Measurements from ENCODE around the gene NT5E.

Gene NT5E

DNA sequence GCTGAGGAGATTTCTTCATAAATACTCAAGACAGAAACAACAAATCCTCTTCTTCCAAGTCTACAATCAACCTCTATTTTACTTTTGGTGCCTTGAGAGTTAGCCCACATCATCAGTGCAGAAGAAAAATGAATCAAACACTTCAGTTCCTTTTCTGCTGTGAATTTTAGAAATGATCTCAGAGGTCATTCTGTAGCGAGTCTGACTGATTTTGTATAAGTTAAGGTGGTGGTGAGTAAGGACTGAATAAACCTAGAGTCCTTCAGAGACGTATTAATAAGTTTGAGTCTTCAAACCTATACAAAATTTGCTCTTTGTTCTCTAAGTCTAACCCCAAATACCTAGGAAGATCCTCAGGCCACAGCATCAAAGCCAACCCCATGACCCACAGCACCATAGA lies 33.1 kb upstream of the NT5E start:
- ATAC-seq, result peak; percentile 51
- DNase-seq (ENCODE audit: low spot score in 2 of 2), result no peak
- Mint-ChIP-seq H3K4me1 (peaks cover 17% of the 10 kb centered on the region), H3K9me3 (no peaks in the 10 kb centered on the region), H3K36me3 (no peaks in the 10 kb centered on the region), H3K4me3 (peak overlapping the region; percentile 4), H3K27ac (no peak overlapping the region)

DNA sequence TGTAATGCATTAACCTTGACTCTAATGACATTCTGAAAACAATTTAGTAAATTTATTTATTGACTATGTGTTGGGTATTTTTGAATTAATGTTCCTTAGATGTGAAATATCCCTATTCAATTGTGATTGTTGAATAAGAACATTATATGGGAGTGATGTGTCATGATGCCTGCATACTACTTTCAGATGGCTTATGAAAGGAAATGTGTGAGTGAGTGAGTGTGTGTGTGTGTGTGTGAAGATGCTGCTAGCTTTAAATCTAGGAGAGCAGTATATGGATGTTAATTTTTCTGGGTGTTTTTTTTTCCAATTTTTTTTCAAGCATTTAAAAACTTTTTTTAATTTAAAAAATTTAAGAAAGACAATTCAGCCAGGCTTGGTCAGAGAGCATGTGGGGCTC lies 32.5 kb upstream of the NT5E start:
- H3K9me3 Mint-ChIP-seq, result no peaks in the 10 kb centered on the region
- H3K4me1 Mint-ChIP-seq, result peaks cover 20% of the 10 kb centered on the region
- H3K27ac Mint-ChIP-seq, result no peak overlapping the region
- no peak for ATAC-seq
- DNase-seq (ENCODE audit: low spot score in 2 of 2), result no peak
- no peak overlapping the region for H3K4me3 Mint-ChIP-seq
- H3K36me3 Mint-ChIP-seq, result no peaks in the 10 kb centered on the region

DNA sequence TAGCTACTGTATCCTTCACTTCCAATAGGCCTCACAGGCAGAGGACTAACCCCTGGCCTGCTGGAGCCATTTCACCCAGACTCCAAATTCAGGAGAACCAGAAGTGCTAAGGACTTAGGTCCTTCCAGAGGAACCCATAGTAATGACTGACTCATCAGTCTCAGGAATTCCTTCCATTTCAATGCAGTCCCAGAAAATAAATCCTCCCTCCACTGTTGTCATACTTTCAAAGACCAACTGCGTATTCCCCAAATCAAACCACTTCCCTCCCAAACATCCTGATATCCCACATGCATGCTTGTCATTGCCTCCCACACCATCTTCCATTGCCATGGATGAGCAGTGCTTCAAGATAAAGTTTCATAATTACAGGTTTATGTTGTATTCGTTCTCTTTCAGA lies 31.8 kb upstream of the NT5E start:
- ATAC-seq (no peak), DNase-seq (ENCODE audit: low spot score in 2 of 2) (no peak)
- Mint-ChIP-seq H3K4me1 (peaks cover 21% of the 10 kb centered on the region), H3K4me3 (no peak overlapping the region), H3K36me3 (no peaks in the 10 kb centered on the region), H3K27ac (no peak overlapping the region), H3K9me3 (no peaks in the 10 kb centered on the region)

DNA sequence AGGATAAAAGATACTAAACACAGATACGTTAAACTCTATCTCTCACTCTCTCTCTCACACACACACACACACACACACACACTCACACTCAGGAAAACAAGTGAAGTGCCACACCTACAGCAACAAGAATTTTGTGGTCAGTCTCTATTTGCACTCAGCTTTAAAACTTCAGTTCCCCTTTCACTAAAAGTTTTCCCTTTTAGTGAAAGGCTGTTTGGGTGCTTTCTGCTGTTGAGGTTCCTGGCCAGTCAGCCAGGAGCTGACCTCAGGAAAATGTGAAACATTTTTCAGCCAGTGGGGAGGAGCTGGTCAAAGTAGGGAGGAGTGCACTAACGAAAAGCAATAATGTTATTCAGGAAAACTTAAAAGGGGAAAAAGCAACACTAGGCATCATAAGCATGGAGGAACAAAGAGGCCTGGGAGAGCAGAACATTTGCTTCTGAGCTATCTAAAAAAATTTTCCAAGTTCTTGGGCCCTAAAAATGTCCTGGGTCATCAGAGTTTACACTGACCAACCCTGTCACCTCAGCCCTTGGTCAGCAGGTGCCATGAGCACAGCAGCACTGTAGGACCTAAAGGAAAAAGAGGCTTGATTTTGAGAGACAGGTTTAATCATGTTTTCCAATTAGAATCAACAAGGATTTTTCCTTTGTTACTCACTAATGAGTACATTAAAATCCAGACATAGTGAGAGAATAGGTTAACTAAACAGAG lies 30.7 kb upstream of the NT5E start:
- no peaks in the 10 kb centered on the region for H3K36me3 Mint-ChIP-seq
- peak overlapping the region; percentile 48 for H3K27ac Mint-ChIP-seq

DNA sequence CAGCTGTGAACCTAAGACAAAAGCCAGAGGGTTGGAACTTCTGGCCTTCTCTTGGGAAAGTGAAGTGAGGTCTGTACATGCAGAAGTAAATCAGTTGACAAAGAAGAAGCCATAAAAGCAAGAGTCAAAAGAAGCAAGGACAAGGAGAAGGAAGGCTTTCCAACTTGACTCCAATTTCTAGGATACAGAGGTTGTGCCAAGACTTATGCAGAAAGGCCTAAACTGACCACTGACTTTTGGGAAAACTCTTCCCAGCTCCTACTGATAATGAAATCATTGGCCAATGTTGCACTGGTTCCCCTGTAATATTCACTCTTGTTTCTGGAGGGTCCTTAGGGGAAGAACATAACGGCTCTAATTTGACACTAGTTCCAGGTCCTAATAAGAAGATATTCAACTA lies 29.3 kb upstream of the NT5E start:
- DNase-seq (ENCODE audit: low spot score in 2 of 2) (no peak), ATAC-seq (no peak)
- H3K36me3 Mint-ChIP-seq, result no peaks in the 10 kb centered on the region
- no peak overlapping the region for H3K27ac Mint-ChIP-seq
- no peak overlapping the region for H3K4me3 Mint-ChIP-seq
- peaks cover 7% of the 10 kb centered on the region for H3K9me3 Mint-ChIP-seq
- H3K4me1 Mint-ChIP-seq, result peaks cover 21% of the 10 kb centered on the region

More for the DNA sequence above, 30.7 kb upstream of the NT5E start:
- DNase-seq (ENCODE audit: low spot score in 2 of 2), result no peak
- Mint-ChIP-seq H3K4me1 (peaks cover 21% of the 10 kb centered on the region), H3K4me3 (no peak overlapping the region), H3K9me3 (no peaks in the 10 kb centered on the region)
- no peak for ATAC-seq

DNA sequence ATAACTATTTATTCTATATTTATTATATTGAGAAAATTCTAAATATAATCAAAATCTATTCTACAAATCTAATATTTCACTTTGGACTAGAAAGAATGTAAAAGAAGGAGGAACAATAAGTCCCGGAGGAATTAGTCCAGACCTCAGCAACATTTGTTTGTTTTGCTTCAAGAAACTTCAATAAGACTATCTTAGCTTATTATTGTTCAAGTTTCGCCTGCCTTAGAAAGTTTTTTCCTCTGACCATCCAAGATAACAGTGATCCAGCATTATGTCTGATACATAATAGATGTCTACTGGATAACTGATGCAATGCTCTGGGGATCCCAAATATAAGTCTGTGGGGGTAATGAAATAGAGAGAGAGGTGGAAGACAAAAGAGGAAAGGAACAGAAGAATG lies 28.7 kb upstream of the NT5E start:
- peaks cover 18% of the 10 kb centered on the region for H3K4me1 Mint-ChIP-seq

DNA sequence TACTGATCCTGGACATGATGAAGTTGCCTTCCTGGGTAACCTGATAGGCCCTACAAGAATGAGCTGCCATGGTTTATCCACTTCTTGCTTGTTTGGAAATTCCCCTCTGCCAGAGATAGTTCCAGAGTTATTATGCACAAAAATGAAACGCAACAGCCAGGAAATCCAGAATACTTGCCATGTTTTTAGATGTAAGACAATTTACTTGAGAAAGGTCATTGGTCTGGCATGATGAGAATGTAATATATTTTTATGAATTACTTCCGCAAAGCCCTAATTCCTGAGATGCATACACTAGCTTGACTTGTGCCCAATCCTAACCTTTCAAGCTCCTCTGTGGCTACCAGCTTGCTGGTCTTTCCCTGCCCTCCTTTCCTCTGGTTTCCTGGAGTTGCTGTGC lies 27.9 kb upstream of the NT5E start:
- Mint-ChIP-seq H3K9me3 (peaks cover 11% of the 10 kb centered on the region), H3K4me3 (no peak overlapping the region), H3K36me3 (no peaks in the 10 kb centered on the region), H3K4me1 (peaks cover 10% of the 10 kb centered on the region), H3K27ac (no peak overlapping the region)
- DNase-seq (ENCODE audit: low spot score in 2 of 2) (no peak), ATAC-seq (no peak)

More for the DNA sequence above, 28.7 kb upstream of the NT5E start:
- H3K27ac Mint-ChIP-seq, result no peak overlapping the region
- ATAC-seq, result no peak
- peaks cover 11% of the 10 kb centered on the region for H3K9me3 Mint-ChIP-seq
- no peak overlapping the region for H3K4me3 Mint-ChIP-seq
- DNase-seq (ENCODE audit: low spot score in 2 of 2), result no peak
- H3K36me3 Mint-ChIP-seq, result no peaks in the 10 kb centered on the region

DNA sequence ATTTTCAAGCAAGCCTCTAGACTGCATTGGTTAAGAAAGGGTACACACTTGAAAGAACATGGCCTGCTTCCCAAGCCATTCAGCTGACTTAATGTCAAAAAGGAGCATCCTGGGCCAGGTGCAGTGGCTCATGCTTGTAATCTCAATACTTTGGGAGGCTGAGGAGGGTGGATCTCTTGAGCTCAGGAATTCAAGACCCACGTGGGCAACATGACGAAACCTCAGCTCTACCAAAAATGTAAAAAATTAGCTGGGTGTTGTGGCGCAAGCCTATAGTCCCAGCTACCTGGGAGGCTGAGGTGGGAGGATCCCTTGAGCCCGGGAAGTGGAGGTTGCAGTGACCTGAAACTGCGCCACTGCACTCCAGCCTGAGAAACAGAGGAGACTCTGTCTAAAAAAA lies 26.9 kb upstream of the NT5E start:
- no peaks in the 10 kb centered on the region for H3K36me3 Mint-ChIP-seq
- H3K27ac Mint-ChIP-seq, result no peak overlapping the region

DNA sequence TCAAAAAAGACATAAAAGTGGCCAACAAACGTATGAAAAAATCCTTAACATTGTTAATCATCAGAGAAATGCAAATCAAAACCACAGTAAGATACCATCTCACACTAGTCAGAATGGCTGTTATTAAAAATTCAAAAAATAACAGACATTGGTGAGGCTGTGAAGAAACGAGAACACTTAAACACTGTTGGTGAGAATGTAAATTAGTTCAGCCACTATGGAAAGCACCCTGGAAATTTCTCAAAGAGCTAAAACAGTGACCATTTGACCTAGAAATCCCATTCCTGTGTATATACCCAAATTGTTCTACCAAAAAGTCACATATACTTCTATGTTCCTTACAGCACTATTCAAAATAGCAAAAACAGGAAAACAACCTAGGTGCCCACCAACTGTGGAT lies 24.9 kb upstream of the NT5E start:
- Mint-ChIP-seq H3K4me1 (peaks cover 4% of the 10 kb centered on the region), H3K36me3 (no peaks in the 10 kb centered on the region), H3K4me3 (no peak overlapping the region), H3K27ac (no peak overlapping the region), H3K9me3 (peaks cover 11% of the 10 kb centered on the region)
- no peak for ATAC-seq
- no peak for DNase-seq (ENCODE audit: low spot score in 2 of 2)

More for the DNA sequence above, 26.9 kb upstream of the NT5E start:
- Mint-ChIP-seq H3K4me3 (no peak overlapping the region), H3K9me3 (peaks cover 11% of the 10 kb centered on the region), H3K4me1 (peaks cover 4% of the 10 kb centered on the region)
- no peak for DNase-seq (ENCODE audit: low spot score in 2 of 2)
- ATAC-seq, result no peak

DNA sequence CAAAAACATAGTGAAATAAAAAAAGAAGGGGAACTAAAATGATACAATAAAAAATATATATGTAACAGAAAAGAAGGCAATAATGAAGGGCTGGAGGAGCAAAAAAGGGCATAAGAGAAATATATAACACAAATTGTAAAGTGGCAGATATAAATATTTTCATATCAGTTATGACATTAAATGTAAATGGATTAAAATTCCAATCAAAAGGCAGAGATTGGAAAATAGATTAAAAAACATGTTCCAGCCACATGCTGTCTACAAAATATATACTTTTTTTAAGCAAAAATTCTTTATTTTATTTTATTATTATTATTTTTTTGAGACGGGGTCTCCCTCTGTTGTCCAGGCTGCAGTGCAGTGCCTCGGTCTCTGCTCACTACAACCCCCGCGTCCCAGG lies 23.9 kb upstream of the NT5E start:
- ATAC-seq (no peak), DNase-seq (ENCODE audit: low spot score in 2 of 2) (no peak)
- Mint-ChIP-seq H3K27ac (no peak overlapping the region), H3K4me3 (no peak overlapping the region), H3K9me3 (peaks cover 11% of the 10 kb centered on the region), H3K36me3 (no peaks in the 10 kb centered on the region), H3K4me1 (peaks cover 4% of the 10 kb centered on the region)

DNA sequence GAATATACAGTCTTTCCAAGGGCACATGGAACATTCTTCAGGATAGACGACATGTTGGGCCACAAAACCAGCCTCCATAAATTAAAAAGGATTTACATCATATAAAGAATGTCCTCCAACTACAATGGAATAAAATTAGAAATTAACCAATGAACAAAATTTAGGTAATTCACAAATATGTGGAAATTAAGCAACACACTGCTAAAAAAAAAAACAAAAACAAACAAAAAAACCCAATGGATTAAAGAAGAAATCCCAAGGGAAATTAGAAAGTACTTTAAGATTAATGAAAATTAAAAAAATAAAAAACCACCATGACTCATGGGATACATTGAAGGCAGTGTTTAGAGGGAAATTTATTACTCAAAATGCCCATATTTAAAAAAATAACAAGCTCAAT lies 21.4 kb upstream of the NT5E start:
- Mint-ChIP-seq H3K36me3 (no peaks in the 10 kb centered on the region), H3K9me3 (peaks cover 11% of the 10 kb centered on the region), H3K4me1 (no peaks in the 10 kb centered on the region), H3K4me3 (no peak overlapping the region), H3K27ac (no peak overlapping the region)
- DNase-seq (ENCODE audit: low spot score in 2 of 2) (no peak), ATAC-seq (no peak)

DNA sequence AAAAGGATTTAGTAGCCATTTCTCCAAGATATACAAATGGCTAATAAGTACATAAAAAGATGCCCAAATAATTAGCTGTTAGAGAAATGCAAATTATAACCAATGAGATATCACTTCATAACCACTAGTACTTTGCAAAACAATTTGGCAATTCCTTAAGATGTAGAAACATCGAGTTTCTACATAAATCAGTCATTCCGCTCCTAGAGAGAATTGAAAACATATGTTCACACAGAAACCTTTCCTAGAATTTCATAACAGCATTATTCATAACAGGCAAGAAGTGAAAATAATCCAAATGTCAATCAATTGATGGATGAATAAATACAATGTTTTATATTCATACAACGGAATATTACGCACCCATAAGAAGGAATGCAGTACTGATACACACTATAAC lies 20.5 kb upstream of the NT5E start:
- no peak overlapping the region for H3K4me3 Mint-ChIP-seq
- no peak overlapping the region for H3K27ac Mint-ChIP-seq
- no peaks in the 10 kb centered on the region for H3K36me3 Mint-ChIP-seq
- H3K9me3 Mint-ChIP-seq, result peaks cover 11% of the 10 kb centered on the region
- H3K4me1 Mint-ChIP-seq, result no peaks in the 10 kb centered on the region
- ATAC-seq, result no peak
- no peak for DNase-seq (ENCODE audit: low spot score in 2 of 2)

DNA sequence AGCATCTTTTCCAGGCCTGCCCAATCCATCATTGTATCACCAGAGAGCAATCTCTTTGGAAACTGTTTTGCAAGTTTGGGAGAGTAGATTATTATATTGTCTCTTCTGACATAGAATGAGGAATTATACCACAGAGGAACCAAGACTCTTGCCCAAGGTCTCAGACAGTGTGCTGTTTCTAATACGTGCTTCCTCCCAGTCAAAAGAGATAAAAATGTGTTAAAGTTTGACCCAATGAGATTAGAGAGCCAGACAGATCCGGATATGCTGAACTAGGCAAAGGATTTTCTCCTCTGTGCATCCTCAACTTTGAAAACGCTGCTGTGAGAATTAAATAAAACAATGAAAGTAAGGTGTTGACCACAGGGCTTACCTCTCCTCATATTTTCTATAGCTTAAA lies 18.6 kb upstream of the NT5E start:
- no peak for ATAC-seq
- Mint-ChIP-seq H3K36me3 (no peaks in the 10 kb centered on the region), H3K4me1 (no peaks in the 10 kb centered on the region), H3K9me3 (no peaks in the 10 kb centered on the region), H3K4me3 (no peak overlapping the region), H3K27ac (no peak overlapping the region)
- no peak for DNase-seq (ENCODE audit: low spot score in 2 of 2)

DNA sequence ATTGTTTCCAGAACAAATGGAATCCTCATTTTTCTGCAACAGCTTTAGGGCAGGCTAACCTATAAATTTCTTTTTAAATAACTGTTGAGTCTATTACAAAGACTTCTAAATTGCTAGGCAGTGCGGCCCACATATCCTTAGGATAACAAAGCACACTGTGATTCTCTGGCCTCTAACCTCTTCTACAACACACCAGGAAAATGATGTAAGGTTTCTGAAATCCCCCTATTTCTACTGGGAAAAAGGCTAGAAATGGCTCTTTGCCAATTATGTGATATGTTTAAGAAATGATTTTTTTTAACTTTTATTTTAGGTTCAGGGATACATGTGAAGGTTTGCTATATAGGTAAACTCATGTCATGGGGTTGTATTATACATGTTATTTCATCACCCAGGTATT lies 17.3 kb upstream of the NT5E start:
- no peak for ATAC-seq
- no peak overlapping the region for H3K4me3 Mint-ChIP-seq
- no peaks in the 10 kb centered on the region for H3K36me3 Mint-ChIP-seq

DNA sequence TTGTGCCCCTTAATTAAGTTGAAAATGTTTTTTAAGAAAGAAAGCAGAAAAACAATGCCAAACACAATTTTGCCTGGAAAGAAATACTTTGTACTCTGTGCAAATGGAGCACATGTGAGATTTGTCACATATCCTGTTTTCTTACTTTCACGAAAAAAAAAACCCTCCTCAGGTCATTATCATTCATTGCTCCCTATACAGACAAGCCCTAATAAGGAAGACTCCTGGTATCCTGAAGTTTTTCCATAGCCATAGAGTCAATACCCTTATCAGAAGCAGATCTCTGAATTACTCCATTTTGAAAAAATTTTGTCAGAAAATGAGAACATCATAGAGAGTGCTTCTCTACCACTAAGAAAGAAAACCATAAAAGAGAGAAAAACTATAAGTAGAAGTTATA lies 14.0 kb upstream of the NT5E start:
- no peak overlapping the region for H3K4me3 Mint-ChIP-seq
- DNase-seq (ENCODE audit: low spot score in 2 of 2) (no peak), ATAC-seq (no peak)
- no peaks in the 10 kb centered on the region for H3K9me3 Mint-ChIP-seq
- no peak overlapping the region for H3K27ac Mint-ChIP-seq
- H3K4me1 Mint-ChIP-seq, result no peaks in the 10 kb centered on the region
- no peaks in the 10 kb centered on the region for H3K36me3 Mint-ChIP-seq

More for the DNA sequence above, 17.3 kb upstream of the NT5E start:
- Mint-ChIP-seq H3K9me3 (no peaks in the 10 kb centered on the region), H3K4me1 (no peaks in the 10 kb centered on the region), H3K27ac (no peak overlapping the region)
- no peak for DNase-seq (ENCODE audit: low spot score in 2 of 2)

DNA sequence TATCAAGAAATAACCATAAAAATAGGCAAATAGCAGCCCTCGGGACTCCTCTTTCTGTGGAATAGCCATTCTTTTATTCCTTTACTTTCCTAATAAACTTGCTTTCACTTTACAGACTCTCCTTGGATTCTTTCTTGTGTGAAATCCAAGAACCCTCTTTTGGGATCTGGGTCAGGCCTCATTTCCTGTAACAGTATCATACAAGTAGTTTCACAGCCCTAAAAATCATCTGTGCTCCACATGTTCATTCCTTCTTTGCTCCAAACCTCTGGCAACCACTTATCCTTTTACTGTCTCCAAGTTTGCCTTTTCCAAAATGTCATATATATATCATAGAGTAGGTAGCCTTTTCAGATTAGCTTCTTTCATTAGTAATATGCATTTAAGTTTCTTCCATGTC lies 13.5 kb upstream of the NT5E start:
- ATAC-seq (no peak), DNase-seq (ENCODE audit: low spot score in 2 of 2) (no peak)
- Mint-ChIP-seq H3K36me3 (no peaks in the 10 kb centered on the region), H3K9me3 (no peaks in the 10 kb centered on the region), H3K4me3 (no peak overlapping the region), H3K4me1 (no peaks in the 10 kb centered on the region), H3K27ac (no peak overlapping the region)

All from stimulated activated effector memory CD8-positive, alpha-beta T cell treated with anti-CD3 and anti-CD28 coated beads, Interleukin-12 subunit alpha, Interleukin-12 subunit beta, amount 100 ng/mL, for 72 hours (primary cell).